SK-N-SH (cell line): ENCODE data around the gene CCDC102B.

ENCODE experiments used
- CTCF ChIP-seq: fragments of 200-600 bp; sonication (generic); IDR thresholded peaks from 2 replicates; pipeline ENCODE4 v1.6.1; 2017; ENCODE audit warnings: antibody characterized with exemption, mild to moderate bottlenecking, moderate library complexity
- EP300 ChIP-seq, 2 experiments: IDR thresholded peaks; 2 replicates each; pipeline versions ENCODE4 v1.4.0 to v1.6.1; 2012; ENCODE audit warnings: borderline replicate concordance in 1 of 2, low read depth in 1 of 2, low read length in 1 of 2
- EZH2phosphoT487 ChIP-seq: fragments of 200-600 bp; sonication (generic); IDR thresholded peaks from 2 replicates; pipeline ENCODE4 v1.6.1; 2017; ENCODE audit warnings: low read depth, mixed run types, mild to moderate bottlenecking, antibody characterized with exemption, moderate library complexity, borderline replicate concordance
- NRF1 ChIP-seq: IDR thresholded peaks from 2 replicates; pipeline ENCODE4 v1.6.1; 2012; ENCODE audit warnings: low read depth, mild to moderate bottlenecking, low read length
- RAD21 ChIP-seq: IDR thresholded peaks from 2 replicates; pipeline ENCODE4 v1.6.1; 2012; ENCODE audit warnings: mild to moderate bottlenecking, low read length
- RCOR1 ChIP-seq: fragments of 150-350 bp; IDR thresholded peaks from 2 replicates; pipeline ENCODE4 v1.6.1; 2017; ENCODE audit warnings: antibody characterized with exemption, low read length
- SIN3A ChIP-seq: IDR thresholded peaks from 2 replicates; pipeline ENCODE4 v1.6.1; 2012; ENCODE audit warnings: low read depth, mild to moderate bottlenecking, low read length, moderate library complexity, borderline replicate concordance
- TAF1 ChIP-seq: IDR thresholded peaks from 2 replicates; pipeline ENCODE4 v1.6.1; 2012; ENCODE audit warnings: low read depth, mild to moderate bottlenecking, low read length, moderate library complexity, borderline replicate concordance
- TCF12 ChIP-seq: IDR thresholded peaks from 2 replicates; pipeline ENCODE4 v1.4.0; 2012
- USF1 ChIP-seq: IDR thresholded peaks from 2 replicates; pipeline ENCODE4 v1.4.0; 2012; ENCODE audit warnings: low read depth, borderline replicate concordance

GRCh38 chr18:68954738-68955137 lies 156.9 kb downstream of the CCDC102B start:
- TF ChIP-seq EP300 (IDR thresholded peaks at IDR 0.05; ENCODE audit: borderline replicate concordance in 1 of 2, low read depth in 1 of 2, low read length in 1 of 2) (no peak), USF1 (no peak), CTCF (no peak), RAD21 (no peak), SIN3A (no peak), TCF12 (no peak), NRF1 (no peak), TAF1 (no peak), EZH2phosphoT487 (no peak), RCOR1 (no peak)
